Medulla oblongata (tissue), 1 donor: ENCODE measurements around the gene MYH10.
"Not testable (repeated sequence)": the region's sequence is repeated elsewhere in the genome, so short reads cannot be mapped to it uniquely, and the experiment has no call there.

Experiments
- DNase-seq: peaks from one replicate; pipeline ENCODE4 v3.0.0-alpha.2; 2015; ENCODE audit errors: extremely low spot score

Gene MYH10

DNA sequence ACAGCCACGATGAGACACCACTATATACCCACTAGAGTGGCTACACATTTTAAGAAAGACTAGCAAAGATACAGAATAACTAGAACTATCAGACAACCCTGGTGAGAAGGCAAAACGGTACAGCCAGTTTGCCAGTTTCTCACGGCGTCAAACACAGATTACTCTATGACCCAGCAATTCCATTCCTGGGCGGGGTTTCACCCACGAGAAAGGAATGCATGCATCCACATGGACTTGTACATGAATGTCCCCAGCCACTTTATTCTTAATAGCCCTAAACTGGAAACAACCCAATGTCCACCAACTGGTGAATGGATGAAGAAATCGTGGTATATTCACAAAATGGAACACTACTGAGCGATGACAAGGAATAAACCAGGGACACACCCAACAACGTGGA lies 74.5 kb downstream of the MYH10 start:
- no peak for DNase-seq

DNA sequence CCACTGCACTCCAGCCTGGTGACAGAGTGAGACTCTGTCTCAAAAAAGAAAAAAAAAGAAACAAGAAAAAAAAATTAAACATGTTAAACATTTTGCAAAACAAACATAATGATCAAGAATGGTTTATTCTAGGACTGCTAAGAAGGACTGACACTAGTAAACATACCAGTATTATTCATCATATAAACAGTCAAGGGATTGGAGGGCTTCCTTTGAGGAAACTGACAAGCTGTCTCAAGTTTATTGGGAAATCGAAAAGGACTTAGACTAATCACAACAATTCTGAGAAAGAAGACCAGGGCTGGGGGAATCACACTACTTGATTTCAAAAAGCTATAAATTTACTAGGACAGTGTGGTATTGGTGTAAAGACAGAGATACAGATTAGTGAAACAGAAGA lies 75.5 kb downstream of the MYH10 start:
- no peak for DNase-seq

GRCh38 chr17:8552577-8553320 lies 77.8 kb downstream of the MYH10 start:
- no peak for DNase-seq

DNA sequence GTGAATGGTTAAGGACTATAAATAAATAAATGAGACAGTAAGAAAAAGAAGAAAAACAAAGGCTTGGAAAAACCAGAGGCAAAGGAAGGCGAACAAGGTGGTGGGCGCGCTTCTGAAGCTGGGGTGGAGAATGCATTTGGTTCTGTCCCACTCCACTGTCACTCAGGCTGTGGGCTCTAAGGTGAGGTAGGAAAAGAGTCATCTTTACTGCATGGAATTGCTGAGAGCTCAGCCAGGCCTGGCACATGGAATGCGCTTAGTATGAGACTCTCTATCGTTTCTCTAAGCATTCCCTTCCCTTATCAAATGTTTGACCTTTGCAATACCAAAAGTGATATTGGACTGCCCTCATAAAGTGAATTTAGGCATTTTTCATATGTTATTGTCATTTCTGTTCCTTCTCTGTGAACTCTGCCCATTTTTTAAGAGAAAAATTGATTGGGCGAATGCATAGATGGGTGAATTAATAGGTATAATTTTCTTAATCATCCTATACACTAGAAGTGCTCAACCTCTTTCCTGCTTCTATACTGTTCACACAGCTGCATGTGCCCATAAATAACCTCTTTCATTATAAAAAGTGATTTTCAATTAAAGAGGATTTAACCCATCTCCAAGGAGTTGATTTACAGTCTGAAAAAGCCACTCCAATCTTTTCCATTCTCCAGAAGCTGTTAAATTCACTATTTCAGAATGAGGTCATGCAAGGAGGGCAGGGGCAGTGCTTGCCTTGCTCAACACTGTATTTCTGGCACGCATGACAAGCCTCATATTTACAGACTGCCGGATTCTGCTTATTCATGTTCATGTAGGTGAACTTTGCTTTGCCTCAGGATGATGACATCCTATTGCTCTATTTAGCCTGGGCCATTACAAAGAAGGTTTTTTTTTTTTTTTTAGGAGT lies 87.7 kb downstream of the MYH10 start:
- DNase-seq: no peak

- DNase-seq: not testable (repeated sequence)
Measured at GRCh38 chr17:8539976-8540375, 90.5 kb downstream of the MYH10 start.

- DNase-seq: no peak
Measured at GRCh38 chr17:8537734-8538133, 92.8 kb downstream of the MYH10 start.

DNA sequence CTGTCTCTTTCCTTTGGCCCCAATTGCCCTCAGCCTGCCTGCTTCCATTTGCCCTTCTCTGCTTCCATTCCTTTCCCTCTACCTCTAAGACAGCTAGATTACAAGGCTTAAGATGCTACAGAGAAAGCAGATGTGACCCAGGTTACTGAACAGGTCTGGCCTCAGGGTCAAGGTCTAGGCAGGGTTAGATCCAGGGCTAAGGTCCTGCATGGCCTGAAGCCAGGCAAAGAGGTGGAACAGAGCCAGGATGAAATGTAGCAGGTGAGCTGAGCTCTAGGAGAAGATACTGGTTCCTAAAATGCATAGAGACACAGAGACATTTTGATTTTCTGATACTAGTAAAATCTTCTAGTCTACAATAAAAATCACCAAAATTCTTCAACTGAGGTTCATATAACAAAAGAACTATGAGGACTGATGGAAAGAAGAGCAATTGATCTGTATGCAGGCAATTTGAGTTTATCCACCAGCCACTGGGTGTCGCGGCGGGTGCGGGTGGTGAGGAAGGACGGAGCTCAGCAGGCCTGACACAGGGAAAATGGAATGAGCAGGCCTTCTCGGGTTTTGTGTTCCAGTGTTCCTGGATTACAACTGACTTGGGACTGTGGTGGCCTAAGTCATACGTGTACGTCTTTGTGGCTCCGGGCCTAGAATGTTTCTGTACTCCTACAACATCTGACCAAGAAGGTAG lies 95.9 kb downstream of the MYH10 start:
- DNase-seq: no peak

- no peak for DNase-seq
Measured at GRCh38 chr17:8532021-8532420, 98.5 kb downstream of the MYH10 start.

DNA sequence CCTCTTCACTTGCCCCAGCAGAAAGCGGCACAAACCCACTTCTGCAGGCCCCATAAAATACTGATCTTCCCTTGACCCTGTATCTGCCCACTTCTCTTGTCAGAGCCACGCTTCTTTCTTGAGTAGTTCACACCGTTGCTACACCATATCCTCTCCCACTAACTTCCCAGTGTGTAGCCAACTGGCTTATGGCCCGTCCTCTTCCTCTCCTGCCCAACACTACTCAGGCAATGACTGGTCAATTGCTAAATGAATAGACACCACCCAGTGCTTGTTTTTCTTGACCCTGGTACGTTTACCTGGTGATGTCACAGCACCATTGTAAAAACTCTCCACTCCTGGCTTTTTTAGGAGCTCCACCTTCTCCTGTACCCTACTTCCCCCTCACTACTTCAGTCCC lies 107.9 kb downstream of the MYH10 start:
- no peak for DNase-seq

- no peak for DNase-seq
Measured at GRCh38 chr17:8520981-8521380, 109.5 kb downstream of the MYH10 start.

DNA sequence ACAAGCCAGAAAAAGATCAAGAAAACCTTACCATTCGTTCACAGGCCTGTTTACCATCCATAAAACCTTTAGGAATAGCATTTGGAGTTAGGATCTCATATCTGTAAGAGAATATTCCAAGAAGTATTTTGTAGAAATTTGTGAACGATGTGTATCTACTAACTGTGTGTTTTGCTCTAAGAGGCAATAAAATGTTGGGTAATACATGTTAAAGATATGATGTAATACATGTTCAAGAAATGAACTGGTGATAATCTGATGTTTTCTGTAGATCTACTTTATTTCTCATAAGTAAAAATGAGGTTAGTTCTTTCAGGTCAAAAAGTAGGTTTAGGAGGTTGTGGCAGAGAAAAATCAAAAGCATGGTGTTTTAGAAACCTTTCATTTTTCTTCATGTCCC lies 111.7 kb downstream of the MYH10 start:
- DNase-seq: no peak

GRCh38 chr17:8518326-8518725 lies 112.2 kb downstream of the MYH10 start:
- DNase-seq: no peak

DNA sequence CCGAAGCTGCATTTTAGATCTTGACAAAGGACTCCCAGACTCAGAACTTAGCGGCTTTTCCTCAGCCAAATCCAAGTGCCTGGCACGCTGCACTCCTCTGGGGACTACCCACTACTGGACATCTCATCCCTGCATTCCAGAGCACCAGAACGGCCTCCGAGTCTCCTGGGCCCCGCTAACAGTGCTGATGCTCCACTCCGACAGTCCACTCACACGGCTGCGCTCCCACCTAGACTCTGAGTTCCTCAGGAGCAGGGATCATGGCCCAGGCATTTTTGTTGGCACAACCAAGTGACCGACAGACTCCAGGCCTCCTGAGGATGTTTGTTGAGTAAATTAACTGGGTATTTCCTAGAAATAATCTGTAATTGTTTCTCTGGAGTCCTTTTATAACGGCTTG lies 115.7 kb downstream of the MYH10 start:
- no peak for DNase-seq

DNA sequence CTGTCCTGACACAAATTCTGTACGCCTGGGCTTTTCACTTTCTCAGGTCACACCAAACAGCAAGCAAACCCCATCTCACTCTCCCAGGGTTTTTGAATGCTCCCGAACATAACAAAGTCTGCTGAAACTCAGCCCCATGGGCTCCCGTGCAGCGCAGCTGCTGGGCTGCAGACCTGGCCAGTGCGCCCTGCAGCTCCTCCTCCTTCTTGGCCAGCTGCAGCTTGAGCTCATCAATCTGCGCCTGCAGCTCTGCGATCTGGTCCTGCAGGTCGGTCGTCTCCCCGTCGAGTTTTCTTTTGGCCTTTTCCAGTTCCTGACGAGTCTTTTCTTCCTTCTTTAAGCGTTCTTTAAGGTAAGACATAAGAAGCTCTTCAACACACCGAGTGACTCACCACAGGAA lies 124.4 kb downstream of the MYH10 start:
- DNase-seq: no peak

- no peak for DNase-seq
Measured at GRCh38 chr17:8504460-8505207, 125.9 kb downstream of the MYH10 start.

GRCh38 chr17:8503807-8504206 lies 126.7 kb downstream of the MYH10 start:
- no peak for DNase-seq

DNA sequence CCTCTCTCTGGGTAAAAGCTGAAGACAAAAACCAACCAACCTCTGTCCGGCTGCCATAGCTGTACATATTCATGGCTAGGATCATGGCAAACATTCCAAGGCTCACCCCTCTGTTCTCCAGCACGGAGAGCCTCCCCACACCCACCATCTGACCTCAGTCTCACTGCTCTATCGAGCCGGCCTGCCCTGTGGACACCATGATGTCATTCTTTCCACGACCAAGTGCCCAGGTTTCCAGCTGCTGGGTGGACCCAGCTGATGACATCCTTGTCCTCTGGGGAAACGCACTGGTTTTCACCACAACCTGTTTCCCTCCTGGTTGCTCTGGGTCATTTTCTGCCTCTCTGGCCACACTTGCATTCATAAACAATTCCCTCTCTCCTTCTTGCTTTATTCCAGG lies 127.2 kb downstream of the MYH10 start:
- no peak for DNase-seq

DNA sequence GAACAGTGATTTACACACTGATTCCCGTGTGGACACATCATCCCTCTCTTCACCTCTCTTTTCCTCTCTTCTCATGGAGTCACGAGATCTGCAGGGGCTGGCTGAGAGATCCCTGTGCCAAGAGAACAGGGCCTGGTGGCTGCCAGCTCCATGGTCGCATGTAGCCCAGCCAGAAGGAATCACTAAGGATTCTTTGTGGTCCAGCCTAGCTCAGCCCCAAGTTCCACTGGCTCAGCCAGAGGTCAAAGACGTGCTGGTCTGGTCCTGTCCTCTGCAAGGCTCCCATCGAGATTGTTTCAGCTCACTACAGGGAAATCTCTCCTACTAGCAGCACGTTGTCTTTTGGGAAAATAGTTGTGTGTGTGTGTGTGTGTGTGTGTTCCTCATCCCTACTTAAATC lies 128.4 kb downstream of the MYH10 start:
- no peak for DNase-seq

GRCh38 chr17:8500609-8501008 lies 129.9 kb downstream of the MYH10 start:
- no peak for DNase-seq

DNA sequence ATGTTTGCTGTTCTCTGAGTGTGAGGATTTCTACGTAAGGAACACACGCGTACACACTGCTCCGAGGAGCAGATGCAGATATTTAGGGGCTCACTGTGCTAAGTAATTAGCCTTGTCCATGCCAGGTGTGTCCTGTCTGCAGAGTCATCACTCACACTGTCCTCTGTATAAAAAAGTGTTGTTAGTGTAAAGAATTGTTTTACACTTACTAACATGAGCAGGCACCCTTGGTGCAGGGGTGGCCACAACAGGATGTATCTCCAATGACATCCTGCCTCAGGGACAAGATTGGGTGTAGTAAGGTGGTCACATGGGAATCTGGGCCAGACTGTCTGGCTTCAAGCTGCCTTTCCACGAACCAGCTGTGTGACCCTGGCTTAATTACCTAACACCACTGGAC lies 130.9 kb downstream of the MYH10 start:
- DNase-seq: no peak

GRCh38 chr17:8499171-8499570 lies 131.4 kb downstream of the MYH10 start:
- no peak for DNase-seq

DNA sequence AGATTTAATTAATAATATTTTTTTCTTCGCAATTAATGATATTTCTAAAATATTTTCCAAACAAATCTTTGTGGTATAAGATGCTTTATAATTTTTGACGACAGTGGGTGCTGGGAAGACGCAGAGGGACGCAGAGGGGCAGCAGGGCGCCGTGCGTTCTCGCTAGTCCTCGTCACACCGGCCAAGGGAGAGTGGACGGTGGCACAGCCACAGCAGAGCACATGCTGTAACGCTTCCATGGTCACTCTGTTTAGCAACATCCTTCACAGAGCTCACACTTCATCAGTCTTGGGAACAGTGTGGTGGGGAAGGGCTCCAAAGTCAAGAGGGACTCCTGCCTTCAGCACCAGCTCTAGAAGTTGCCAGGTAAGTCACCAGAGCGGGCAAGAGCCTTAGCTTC lies 134.4 kb downstream of the MYH10 start:
- no peak for DNase-seq
